HG02870 (cell line): ENCODE results near the gene CDKN1C.
"Not testable (repeated sequence)": the region's sequence is repeated elsewhere in the genome, so short reads cannot be mapped to it uniquely, and the experiment has no call there.

Experiments used
- ATAC-seq: cut with Tn5 transposase; IDR thresholded peaks from one replicate; pipeline ENCODE4 v1.9.1; 2021; ENCODE audit warnings: mild to moderate bottlenecking, moderate library complexity; ENCODE audit not compliant: unreplicated experiment

CDKN1C gene

GRCh38 chr11:2909133-2909902, 23.7 kb upstream of the CDKN1C start:
- ATAC-seq: no peak

DNA sequence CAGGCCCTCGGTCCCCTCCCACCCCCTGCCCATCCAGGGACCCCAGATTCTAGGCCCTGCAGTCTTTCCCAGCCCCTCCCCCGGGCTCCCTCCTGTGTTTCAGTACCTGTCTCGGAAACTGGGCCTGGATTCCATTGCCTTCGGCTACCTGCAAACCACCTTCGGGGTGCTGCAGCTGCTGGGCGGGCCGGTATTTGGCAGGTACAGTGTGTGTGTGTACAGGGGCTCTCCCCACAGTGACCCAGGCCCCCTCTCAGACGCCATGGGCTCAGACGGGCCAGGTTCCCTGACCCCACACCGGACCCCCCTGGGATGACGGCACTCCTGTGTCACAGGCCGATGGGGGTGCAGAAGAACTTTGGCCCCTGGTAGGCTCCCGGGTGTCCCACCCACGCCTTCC, 22.6 kb upstream of the CDKN1C start:
- ATAC-seq: no peak

DNA sequence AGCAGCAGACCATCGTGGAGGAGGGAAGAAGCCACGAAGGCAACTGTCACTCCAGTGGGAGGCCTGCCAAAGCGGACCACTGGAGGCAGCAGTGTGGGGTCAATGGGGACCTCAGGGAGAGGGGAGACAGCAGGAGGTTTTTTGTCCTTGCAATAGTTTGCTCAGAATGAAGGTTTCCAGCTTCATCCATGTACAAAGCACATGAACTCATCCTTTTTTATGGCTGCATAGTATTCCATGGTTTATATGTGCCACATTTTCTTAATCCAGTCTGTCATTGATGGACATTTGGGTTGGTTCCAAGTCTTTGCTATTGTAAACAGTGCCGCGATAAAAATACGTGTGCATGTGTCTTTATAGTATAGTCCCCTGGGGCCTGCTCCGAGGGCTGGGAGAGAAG, 19.7 kb upstream of the CDKN1C start:
- ATAC-seq: not testable (repeated sequence)

- no peak for ATAC-seq
Measured at GRCh38 chr11:2904153-2905052, 18.8 kb upstream of the CDKN1C start.

- ATAC-seq: no peak
Measured at GRCh38 chr11:2903672-2904011, 18.1 kb upstream of the CDKN1C start.

GRCh38 chr11:2902784-2903671, 17.5 kb upstream of the CDKN1C start:
- ATAC-seq: no peak

GRCh38 chr11:2901854-2902783, 16.5 kb upstream of the CDKN1C start:
- ATAC-seq: peak; percentile 94

DNA sequence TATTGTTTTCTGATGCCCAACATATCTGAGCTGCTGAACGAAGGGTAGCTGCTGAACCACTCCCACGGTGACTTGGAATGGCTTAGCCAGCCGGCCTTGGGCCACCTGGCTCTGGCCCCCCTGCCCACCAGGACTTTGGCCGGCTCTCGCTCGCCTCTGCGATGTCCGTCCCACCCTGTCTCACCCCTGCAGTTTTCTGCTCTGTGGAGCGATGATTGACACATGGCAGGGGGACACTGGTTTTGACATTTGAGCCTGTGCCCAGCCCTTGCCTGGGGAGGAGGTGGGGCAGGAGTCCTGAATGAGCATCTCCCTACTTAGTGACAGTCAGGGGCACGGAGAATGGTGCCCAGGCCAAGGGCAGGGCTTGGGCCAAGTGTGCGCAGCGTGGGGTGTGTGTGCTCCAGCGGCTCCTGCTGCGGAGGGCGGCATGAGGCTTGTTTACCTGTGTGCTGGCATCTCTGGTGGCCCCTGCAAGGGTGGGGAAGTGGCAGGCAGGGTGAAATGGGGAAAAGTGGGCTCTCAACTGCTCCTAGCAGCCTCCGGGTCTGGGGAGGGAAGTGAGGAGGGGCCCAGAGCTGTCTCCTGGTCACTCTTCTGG, 15.7 kb upstream of the CDKN1C start:
- no peak for ATAC-seq

- ATAC-seq: no peak
Measured at GRCh38 chr11:2899080-2899783, 13.7 kb upstream of the CDKN1C start.

- ATAC-seq: no peak
Measured at GRCh38 chr11:2898366-2899079, 12.9 kb upstream of the CDKN1C start.

DNA sequence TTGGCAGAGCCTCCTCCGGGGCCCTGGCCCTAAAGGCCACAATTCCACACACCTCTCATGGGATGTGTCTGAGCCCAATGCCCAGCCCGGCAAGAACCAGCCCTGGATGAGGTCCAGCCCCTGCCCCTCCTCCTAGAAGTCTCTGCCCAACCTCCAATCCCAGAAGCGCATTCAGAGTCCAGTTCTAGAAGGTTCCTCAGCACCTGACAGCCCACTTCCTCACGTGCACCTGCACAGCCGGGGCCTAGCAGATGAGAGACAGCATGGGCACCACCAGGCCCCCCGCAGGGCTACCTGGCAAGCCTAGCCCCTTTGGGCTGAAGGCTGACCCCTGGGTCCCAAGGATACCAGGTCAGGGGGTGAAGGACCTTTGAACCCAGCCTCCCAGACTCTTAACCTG, 11.5 kb upstream of the CDKN1C start:
- ATAC-seq: no peak

DNA sequence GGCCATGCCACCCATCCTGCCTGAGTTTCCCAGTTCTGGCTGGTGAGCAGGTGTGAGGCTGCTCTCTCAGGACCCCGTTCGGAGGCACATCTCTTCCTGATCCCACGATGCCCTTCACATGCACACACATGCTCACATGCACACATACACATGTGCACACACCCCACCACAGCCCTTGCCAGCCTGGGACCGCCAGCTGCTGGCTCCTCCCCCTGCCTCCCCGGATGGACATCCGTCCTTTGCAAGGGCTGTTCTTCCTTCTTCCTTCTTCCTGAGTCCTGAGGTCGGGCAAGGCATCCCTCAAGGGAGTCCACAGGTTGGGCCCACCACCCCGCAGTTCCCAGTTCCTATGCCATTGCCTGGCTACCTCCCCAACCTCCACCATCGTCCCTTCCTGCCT, 10.5 kb upstream of the CDKN1C start:
- no peak for ATAC-seq

DNA sequence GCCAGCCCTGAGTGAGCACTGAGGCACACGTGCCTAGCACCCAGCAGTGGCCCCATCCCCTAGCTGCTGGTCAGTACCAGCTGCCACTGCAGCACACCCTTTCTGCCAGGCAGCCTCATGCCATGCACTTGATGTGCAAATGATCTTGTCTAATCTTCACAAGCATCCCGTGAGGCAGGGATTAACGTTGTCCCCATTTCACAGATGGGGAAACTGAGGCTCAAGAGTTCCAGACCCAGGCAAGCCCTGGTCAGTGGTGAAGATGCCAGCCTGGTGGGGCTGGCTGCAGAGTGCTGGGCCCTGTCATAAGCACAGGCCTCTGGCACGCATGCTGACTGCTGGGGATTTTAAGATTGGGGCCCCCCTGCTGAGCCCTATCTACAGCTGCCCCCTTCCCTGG, 8.4 kb upstream of the CDKN1C start:
- ATAC-seq: no peak

GRCh38 chr11:2892967-2893528, 7.5 kb upstream of the CDKN1C start:
- ATAC-seq: no peak

GRCh38 chr11:2892215-2892966, 6.8 kb upstream of the CDKN1C start:
- ATAC-seq: no peak

DNA sequence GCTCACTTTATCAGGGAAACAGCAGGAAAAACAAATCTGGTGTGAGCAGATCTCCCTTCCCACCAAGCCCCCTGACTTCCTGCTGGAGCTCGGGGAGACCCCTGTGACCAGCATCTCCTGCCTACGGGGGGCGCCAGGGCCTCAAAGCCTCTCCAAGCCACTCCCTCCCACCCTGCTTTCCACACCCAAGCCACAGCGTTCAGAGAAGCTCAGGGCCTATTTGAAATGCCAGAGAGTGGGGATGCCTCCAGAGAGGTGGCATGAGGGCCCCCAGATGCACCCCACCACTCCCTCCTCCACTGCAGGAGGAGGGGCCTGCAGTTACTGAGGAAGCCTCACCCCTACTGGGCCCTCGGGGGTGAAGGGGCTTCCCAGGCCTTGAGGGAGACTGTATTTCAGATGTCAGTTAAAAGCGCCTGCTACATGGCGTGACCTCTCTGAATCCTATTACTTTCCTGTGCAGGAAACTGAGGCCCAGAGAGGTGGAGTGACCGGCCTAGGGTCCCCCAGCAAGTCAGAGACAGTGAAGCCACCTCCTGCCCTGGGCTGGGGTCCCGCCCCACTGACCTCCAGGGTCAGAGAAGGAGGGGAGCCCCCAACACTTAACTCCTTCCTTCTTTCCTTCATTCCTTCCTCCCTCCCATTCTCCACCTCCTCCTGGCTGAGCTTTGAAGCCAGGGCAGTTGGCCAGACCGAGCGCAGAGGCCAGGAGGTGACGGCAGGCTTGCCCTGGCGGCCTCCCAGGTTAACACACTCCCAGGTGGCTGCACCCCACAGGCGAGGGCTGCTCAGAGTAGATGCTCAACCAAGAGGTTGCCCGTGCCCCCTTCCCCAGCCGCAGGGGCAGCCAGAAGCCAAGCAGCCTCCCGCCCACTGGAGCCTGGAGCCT, 6.0 kb upstream of the CDKN1C start:
- no peak for ATAC-seq
